ENCODE data around the gene FBXO11.

Gene FBXO11

DNA sequence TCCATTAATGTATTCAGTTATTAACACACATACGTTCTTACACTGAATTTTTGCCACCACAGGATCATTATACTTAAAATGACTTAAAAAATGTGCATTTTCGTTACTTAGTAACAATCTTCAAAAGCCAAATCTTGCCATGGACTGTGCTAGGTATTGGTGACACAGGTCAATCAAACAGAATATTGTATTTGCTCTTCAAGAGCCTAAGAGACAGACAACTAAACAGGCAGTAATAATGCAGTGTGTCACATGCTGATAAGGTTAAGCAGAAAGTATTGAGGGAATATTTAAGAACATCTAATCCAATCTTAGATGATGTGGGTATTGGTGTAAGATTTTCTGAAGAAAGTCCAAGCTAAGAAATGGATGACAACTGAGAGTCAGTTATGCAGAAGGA lies 56.9 kb downstream of the FBXO11 start:
- no peak for DNase-seq (ENCODE audit: low read depth, low spot score)

DNA sequence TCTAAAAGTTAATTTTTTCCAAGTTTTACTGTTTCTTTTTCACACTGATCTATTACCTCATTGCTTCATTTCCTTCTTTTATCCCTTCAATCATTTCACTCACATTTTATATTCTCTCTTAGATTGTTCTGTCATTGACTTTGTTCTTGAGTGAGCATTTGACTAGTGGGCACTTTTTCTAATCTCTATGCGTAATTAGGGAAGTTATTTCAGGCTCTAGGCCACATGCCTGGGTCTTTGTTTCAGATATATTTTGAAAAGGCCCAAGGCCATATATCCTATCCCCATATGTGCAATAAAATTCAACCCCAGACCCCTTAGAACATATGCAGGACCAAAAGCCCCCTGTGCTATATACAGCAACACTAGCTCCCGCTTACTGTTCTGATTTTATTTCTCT lies 62.1 kb downstream of the FBXO11 start:
- DNase-seq (ENCODE audit: low read depth, low spot score) = no peak

DNA sequence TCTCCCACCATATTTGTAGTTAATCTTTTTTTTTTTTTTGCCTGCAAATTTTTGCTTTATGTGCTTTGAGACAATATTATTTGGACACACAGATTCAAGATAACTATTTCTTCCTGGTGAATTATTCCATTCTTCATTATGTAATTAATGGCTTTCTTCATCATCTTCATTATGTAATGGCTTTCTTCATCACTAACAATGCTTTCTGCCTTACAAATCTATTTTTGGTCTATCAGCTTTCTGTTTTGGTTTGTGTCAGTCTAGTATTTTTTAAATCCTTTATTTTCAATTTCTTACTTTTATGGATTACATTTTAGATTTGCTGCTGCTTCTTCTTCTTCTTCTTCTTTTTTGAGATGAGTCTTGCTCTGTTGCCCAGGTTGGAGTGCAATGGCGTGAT lies 62.9 kb downstream of the FBXO11 start:
- no peak for DNase-seq (ENCODE audit: low read depth, low spot score)

DNA sequence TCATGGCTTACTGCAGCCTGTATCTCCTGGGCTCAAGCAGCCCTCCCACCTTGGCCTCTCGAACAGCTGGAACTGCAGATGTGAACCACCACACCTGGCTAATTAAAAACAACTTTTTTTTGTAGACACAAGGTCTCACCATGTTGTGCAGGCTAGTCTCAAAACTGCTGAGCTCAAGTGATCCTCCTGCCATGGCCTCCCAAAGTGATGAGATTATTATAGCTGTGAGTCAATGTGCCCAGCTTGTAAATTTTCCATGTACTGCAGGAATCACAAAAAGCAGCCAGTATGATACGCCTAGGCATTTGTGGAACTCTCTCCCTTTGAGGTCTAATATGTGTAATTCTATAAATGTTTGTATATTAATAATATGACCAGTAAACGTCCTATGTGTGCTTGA lies 63.5 kb downstream of the FBXO11 start:
- no peak for DNase-seq (ENCODE audit: low read depth, low spot score)

DNA sequence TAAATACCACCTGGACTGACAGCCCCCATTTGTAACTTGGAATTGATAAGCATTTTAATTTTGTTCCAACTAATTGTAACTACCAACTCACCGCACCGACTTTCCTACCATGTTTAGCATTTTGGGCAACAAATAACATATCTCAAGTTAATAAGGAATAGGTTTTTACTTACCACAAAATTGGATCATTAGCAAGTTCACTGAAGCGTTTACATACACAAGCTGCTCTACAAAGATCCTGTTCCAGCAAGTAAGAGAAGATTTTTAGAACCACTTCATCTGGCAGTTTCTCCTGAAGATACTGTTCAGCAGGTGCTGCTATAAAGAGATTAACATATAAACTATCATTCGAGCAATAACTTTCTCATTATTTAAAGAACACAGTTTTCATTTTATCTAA lies 67.6 kb downstream of the FBXO11 start:
- DNase-seq (ENCODE audit: low read depth, low spot score) = no peak

DNA sequence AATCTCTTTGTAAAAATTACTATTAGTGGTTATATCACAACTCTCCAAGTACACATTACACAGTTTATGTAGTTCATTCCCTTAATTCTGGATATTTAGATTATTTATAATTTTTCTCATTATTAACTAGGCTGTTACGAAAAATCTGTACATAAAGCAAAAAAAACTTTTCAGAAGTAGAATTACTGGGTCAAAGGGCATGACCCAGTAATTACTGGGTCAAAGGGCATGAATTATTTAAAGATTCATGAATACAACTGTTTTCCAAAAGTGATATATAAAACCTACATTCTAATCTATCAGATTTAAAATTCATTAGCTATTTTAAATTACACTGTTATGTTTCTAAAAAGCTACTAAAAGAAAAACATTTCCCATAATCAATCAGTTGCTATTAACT lies 68.0 kb downstream of the FBXO11 start:
- DNase-seq (ENCODE audit: low read depth, low spot score) = no peak

DNA sequence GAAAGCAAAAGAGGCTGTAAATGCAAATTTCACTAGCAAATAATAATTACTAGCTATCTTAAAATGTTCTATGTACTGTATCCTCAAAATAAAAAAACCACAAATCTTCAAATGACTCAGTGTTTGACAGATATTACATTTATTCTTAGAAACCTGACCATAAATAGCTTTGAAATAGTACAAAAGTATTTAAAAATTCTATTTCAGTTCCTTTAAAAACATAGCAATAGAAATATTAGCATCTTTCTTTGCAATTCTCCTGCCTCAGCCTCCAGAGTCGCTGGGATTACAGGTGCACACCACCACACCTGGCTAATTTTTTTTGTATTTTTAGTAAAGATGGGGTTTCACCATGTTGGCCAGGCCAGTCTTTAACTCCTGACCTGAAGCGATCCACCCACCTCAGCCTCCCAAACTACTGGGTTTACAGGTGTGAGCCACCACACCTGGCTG lies 72.8 kb downstream of the FBXO11 start:
- DNase-seq (ENCODE audit: low read depth, low spot score) = no peak

DNA sequence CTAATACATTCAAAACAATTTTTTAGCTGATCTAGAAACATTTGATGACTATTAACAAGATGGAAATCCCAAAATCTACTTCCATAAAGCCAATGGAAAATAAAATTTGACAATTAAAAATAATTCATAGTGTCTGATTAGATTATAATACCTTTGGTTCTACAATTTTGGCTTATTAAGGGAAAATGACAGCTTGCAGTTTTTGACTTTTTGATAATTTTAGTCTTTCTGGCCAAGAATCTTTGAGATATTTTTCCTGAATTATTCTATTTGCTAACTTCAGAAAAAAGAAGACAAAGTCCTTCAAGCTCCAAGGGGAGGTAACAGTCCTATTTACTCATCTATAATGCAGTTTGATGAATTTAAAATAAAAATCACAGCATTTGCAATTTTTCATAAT lies 83.8 kb downstream of the FBXO11 start:
- no peak for DNase-seq (ENCODE audit: low read depth, low spot score)

DNA sequence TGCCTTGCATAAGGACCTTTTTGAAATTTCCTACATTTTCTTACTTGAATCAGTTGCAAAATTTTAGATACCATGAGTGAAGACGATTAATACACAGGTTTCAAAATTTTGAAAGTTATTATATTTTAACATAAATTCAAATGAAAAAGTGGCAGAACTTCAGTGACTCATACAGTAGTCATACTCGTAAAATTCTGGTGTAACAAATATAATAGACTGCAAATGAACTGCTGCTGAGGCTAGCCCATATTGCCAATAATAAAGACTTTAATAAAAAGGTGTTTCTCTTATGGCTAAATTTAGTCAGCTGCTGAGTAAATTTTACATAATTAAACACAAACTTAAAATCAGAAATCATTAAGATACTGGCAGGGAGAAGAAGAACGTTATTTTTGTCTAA lies 86.5 kb downstream of the FBXO11 start:
- DNase-seq (ENCODE audit: low read depth, low spot score) = no peak

DNA sequence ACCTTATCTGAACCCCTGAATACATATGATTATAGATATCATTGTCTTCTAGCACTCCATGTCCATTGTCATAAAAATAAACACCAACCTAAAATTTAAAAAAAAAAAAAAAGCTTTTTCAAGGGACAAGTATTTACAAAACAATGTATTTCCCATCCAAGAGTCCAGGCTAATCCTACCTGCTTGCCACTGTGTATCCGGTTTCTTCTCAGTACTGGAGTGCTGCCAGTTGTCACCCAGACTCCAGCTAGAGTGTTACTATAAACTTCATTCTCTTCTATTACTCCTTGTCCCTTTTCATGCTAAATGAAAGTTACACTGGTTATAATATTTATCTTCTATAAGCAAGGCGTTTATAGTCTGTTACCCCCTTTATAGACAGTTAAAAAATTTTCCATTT lies 87.5 kb downstream of the FBXO11 start:
- DNase-seq (ENCODE audit: low read depth, low spot score) = no peak

DNA sequence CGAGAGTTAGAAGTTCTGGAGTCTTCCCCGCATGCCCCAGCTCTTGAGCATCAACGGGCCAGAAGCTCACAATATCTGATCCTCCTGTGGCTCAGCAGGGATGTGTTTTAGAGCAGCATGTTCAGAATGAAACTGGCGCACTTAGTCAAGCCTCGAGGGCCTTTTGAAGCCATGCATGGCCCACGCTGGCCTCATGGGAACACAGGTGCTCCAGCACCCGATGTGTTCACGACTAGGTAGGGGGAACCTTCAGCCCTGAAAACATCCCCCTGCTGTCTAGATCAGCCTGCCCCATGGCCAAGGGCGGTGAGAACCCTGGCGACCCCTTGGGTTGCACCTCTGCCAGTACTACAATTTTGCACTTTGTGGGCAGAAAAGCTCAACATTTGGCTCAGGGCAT lies 90.5 kb downstream of the FBXO11 start:
- no peak for DNase-seq (ENCODE audit: low read depth, low spot score)

DNA sequence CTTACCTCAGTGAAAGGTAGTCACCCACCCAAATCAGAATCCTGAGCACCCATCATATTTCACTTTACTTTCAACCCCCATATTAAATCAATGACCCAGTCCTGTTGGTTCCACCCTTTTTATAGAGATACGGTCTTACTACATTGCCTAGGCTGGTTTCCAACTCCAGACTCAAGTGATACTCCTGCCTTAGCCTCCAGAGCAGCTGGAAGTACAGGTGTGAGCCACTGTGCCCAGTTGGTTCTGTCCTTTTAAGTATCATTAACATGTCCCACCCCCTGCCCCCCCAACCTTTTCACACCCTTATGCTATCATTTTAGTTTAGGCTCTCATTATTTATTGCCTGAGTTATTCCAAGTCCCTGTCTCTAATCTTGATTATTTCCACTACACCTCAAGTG lies 94.6 kb downstream of the FBXO11 start:
- no peak for DNase-seq (ENCODE audit: low read depth, low spot score)

DNA sequence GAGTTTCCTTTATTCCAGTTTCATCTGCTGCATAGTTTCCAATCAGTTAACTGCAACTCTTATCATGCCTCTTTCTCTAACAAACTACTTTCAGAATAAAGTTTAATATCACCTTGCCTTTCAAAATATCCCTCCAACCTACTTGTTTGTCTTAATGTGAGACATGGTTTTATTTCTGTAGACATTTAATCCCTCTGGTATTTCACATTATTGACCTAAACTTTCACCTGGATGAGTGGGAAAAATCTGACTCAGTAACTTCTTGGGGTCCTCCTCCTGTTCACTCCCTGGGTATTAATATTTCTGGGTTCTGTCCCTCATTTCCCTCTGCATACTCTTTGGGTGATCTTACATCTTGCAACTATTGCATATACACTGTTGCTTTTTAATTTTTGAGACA lies 95.4 kb downstream of the FBXO11 start:
- no peak for DNase-seq (ENCODE audit: low read depth, low spot score)

DNA sequence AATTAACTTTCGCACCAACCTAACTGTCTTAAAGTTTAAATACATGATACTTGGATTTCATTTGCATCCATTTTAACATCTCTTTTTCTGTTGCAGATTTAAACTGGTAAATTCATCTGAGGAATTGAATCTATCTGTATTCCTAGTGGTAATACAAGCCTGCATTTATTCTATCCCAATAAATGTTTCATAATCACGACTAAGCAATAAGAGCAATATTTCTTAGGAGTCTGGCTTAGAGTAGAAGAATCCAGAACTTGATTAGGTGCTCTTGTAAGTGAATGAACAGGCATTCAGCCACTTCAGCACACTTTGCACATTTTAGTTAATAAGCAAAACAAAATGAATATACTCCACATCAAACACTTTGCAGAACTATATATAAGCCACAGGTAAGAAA lies 96.4 kb downstream of the FBXO11 start:
- DNase-seq (ENCODE audit: low read depth, low spot score) = no peak

DNA sequence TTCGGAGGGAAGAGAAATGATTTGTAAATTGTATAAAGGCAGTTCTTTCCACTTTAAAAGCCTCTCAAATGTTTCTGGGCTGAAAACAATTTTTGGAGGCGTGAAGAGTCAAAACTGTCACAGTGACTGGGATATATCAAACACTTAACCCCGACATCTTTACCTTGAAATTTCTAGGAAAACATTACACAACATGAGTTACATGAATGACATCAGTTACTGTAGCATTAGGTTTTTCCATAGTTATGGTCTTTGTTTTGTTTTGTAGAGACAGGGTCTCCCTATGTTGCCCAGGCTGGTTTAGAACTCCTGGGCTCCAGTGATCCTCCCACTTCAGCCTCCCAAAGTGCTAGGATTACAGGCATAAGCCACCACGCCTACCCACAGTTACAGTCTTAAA lies 97.7 kb downstream of the FBXO11 start:
- DNase-seq (ENCODE audit: low read depth, low spot score) = no peak

DNA sequence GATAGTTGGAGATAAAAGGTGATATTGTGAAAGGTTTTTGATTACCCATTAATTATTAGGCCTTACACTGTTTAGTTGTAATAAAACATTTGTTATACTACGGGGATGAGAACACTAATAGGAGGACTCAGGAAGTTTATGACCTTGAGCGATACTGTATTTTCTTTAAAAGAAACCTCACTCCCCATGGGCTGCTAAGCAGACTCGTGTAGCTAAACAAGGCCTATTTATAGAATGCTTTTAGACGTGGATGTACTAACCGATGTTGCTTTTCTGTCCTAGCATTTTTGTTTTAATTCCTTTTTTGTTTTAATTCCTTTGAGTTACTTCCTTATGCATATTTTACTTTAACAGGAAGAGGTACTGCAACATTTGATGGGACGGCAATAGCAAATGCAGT lies 100.4 kb downstream of the FBXO11 start:
- no peak for DNase-seq (ENCODE audit: low read depth, low spot score)

DNA sequence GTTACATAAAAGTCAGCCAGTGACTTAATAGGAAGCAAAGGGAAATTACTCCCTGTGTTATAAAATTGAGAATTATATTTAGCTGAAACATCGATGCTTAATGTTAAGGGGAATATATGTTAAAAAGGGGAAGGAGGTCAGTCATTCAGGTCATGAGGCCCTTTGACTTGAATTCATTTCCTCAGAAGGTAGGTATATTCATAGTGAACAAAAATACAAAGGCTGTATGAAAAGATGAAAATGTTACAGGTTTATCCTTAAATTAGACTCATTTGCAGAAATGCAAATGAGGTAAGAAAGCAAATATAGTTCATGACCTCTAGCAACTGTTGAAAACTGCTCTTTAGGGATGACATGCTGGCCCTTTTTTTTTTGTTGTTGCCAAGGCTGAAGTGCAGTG lies 102.5 kb downstream of the FBXO11 start:
- no peak for DNase-seq (ENCODE audit: low read depth, low spot score)

DNA sequence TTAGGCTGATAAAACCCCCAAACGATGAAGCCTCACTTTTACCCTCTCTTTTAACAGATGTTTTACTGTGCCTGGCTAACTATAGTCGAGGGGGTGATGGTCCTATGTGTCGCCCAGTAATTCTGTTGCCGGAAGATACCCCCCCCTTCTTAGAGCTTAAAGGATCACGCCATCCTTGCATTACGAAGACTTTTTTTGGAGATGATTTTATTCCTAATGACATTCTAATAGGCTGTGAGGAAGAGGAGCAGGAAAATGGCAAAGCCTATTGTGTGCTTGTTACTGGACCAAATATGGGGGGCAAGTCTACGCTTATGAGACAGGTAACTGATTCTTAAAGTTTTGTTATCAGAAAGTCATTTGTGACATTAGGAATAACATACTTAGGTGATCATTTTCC lies 102.9 kb downstream of the FBXO11 start:
- DNase-seq (ENCODE audit: low read depth, low spot score) = no peak

DNA sequence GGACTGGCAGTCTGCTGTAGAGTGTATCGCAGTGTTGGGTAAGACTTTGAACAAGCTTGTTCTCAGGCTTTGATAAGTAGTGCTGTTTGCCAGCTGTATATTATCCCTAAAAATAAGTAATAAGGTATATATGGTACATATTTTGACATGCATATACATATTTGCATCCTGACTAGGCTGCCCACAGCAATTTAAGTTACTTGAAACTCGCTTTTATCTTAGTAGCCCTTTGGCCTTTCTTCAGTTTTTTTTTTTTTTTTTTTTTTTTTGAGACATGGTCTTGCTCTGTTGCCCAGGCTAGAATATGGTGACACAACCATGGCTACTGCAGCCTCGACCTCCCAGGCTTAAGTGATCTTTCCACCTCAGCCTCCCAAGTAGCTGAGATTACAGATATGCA lies 105.2 kb downstream of the FBXO11 start:
- no peak for DNase-seq (ENCODE audit: low read depth, low spot score)

DNA sequence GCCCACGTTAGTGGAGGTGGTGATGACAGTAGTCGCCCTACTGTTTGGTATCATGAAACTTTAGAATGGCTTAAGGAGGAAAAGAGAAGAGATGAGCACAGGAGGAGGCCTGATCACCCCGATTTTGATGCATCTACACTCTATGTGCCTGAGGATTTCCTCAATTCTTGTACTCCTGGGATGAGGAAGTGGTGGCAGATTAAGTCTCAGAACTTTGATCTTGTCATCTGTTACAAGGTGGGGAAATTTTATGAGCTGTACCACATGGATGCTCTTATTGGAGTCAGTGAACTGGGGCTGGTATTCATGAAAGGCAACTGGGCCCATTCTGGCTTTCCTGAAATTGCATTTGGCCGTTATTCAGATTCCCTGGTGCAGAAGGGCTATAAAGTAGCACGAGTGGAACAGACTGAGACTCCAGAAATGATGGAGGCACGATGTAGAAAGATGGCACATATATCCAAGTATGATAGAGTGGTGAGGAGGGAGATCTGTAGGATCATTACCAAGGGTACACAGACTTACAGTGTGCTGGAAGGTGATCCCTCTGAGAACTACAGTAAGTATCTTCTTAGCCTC lies 107.2 kb downstream of the FBXO11 start:
- DNase-seq (ENCODE audit: low read depth, low spot score) = no peak

DNA sequence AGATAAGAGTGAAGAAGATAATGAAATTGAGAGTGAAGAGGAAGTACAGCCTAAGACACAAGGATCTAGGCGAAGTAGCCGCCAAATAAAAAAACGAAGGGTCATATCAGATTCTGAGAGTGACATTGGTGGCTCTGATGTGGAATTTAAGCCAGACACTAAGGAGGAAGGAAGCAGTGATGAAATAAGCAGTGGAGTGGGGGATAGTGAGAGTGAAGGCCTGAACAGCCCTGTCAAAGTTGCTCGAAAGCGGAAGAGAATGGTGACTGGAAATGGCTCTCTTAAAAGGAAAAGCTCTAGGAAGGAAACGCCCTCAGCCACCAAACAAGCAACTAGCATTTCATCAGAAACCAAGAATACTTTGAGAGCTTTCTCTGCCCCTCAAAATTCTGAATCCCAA lies 107.7 kb downstream of the FBXO11 start:
- DNase-seq (ENCODE audit: low read depth, low spot score) = no peak

DNA sequence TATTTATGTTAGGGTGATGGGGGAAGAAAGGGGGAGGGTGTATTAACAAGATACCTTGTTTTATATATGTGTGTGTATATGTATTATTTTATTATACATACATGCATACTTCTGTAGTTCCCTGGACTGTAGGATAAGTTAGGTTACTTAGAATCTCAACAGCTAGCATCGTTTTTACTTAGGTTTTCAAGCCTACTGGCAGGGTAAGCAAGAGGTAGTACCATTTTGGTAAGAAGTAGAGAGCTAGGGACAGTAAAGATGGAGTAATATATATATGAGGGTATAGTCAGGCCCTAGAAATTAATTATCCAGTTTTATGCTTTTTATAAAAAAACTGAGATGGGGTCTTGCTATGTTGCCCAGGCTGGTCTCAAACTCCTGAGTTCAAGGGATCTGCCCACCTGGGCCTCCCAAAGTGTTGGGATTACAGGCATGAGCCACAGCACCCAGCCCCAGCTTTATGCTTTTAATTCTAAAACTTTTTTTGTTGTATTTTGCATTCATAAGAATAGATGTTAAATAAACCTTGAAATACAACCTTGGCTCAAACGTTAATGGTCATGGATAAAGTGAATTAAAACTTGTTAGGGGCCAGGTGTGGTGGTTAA lies 110.1 kb downstream of the FBXO11 start:
- DNase-seq (ENCODE audit: low read depth, low spot score) = no peak

DNA sequence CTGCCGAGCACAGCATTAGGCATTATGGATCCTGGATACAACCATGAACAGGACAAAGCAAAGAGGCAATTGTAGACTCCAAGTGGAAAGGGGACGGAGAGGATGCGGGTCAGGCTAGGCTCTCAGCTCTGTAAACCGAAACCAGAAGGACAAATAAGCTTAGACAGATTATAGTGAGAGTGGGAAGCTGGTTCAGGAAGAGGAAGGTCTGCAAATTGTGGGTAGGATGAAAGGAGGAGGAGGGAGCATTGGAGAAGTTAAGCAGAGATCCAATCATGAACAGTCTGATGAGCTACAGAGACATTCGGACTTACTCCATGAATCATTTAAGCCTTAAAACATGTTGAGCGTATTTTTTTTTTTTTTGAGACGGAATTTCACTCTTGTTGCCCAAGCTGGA lies 120.3 kb downstream of the FBXO11 start:
- no peak for DNase-seq (ENCODE audit: low read depth, low spot score)

DNA sequence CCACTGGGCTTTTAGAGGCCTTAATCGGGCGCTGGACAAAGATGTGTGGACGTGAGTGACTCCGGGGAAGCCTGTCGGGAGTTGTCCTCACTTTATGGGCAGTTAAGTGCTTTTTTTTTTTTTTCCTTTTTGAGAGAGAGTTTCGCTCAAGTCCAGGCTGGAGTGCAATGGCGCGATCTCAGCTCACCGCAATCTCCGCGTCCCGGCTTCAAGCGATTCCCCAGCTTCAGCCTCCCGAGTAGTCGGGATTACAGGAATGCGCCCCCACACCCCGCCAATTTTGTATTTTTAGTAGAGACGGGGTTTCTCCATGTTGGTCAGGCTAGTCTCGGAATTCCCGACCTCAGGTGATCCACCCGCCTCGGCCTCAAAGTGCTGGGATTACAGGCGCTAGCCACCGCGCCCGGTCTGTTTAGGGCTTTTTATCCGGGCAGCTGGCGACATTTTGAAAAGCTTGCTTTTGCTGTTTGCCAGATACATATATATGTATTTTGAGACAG lies 121.9 kb downstream of the FBXO11 start:
- DNase-seq (ENCODE audit: low read depth, low spot score) = no peak
